Measurements from ENCODE around the gene MYOZ2. TPM values are rescaled to one million over a fixed set of nuclear protein-coding genes. Genes with fewer than 3 reads are reported as not detected.
"Not testable (repeated sequence)": the region's sequence is repeated elsewhere in the genome, so short reads cannot be mapped to it uniquely, and the experiment has no call there.

The MYOZ2 gene
- total RNA-seq, 1 experiment from 2014 or later = not detected

GRCh38 chr4:119124352-119124751 lies 11.3 kb upstream of the MYOZ2 start:
- in situ Hi-C loops (cut with HindIII; ENCODE audit: low sequenced_read_pairs) = no loop called here
- DNase-seq (ENCODE audit: low spot score) = no peak

DNA sequence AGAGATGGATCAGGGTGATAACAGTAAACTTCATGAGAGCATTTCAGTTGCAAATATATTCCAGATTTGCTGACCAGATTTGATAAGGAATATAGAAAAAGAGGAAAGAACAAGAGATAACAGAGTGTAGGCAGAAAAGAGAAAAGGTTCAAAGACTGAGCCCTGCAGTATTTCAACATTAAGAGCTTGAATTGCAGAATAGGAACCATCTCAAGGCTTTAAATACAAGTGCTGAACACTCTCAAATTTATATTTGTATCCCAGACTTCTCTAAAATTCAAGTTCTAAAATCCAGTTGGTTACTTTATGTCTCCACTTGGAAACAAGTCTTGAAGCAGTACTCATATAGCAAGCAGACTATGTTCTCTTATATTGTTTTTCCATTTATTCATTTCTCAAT lies 9.7 kb upstream of the MYOZ2 start:
- DNase-seq (ENCODE audit: low spot score) = no peak
- in situ Hi-C loops (cut with HindIII; ENCODE audit: low sequenced_read_pairs) = no loop called here

GRCh38 chr4:119128148-119128547 lies 7.5 kb upstream of the MYOZ2 start:
- in situ Hi-C loops (cut with HindIII; ENCODE audit: low sequenced_read_pairs) = no loop called here
- no peak for DNase-seq (ENCODE audit: low spot score)

DNA sequence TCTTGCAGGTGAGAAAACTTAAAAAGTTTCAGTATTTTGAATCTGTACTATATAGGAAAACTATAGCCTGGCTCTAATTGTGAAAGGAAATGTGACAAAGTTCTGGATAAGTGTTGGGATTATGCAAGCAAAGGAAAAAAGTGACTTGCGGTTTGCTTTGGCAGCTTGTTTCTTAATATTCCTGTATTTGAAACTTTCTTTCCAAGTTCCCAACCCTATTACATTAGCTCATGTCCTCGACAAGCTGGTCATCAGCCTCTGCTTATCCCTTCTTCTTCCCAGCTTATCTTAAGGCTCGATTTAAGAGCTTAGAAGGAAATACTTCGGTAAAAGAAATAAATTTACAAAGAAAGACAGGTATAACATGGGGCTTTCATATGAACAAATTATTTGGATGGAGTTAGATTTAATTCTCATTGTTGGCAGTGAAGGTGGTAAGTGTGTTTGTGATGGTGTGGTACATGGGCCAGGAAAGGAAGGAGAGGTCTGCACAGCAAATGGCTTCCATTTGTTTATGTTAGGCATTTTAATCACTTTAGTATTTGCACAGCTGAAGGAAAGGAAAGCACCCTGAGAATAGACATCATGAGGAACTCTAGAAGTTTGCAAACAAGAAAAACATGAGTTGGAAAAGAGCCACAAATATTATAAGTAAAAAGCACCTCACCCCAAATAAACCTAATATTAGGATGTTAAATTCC lies 5.1 kb upstream of the MYOZ2 start:
- DNase-seq (ENCODE audit: low spot score) = no peak
- in situ Hi-C loops (cut with HindIII; ENCODE audit: low sequenced_read_pairs) = no loop called here

DNA sequence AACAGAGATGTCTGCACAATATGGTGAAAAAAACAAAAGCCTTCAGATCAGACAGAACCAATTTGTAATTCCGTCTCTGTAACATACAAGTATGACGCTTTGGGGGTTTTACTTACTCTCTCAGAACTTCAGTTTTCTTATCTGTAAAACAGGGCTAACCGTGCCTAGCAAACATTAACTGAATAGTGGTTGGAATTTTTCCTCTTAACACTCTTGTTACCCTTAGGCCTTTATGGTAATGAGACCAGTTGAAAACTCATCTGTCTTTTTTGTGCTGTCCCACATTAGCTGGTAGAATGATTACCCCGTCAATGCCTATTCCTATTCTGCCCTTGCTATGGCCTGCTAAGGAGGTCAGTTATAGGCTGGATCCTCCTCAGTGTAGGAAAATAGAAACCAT lies 4.5 kb upstream of the MYOZ2 start:
- DNase-seq (ENCODE audit: low spot score) = no peak

GRCh38 chr4:119132306-119132705 lies 3.3 kb upstream of the MYOZ2 start:
- in situ Hi-C loops (cut with HindIII; ENCODE audit: low sequenced_read_pairs) = no loop called here
- no peak for DNase-seq (ENCODE audit: low spot score)

More for the DNA sequence above, 4.5 kb upstream of the MYOZ2 start:
- in situ Hi-C loops (cut with HindIII; ENCODE audit: low sequenced_read_pairs) = no loop called here

DNA sequence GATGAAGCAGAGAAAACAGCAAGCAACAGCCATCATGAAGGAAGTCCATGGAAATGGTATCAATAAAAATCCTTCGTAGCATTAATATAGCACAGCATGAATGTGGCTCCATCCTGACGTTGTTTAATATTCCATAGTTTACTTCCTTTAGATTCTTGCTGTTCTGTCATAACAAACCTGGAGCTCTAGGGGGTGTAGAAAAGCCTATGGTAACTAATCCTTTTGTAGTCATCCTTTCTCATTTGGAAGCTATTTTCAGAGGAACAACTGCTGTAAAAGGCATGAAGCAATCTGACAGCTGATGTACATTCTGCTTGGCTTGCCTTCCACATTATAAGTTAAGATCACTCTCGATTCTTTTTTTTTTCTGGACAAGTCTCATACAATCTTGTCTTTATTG lies 914 bp downstream of the MYOZ2 start:
- no peak for DNase-seq (ENCODE audit: low spot score)
- in situ Hi-C loops (cut with HindIII; ENCODE audit: low sequenced_read_pairs) = no loop called here

DNA sequence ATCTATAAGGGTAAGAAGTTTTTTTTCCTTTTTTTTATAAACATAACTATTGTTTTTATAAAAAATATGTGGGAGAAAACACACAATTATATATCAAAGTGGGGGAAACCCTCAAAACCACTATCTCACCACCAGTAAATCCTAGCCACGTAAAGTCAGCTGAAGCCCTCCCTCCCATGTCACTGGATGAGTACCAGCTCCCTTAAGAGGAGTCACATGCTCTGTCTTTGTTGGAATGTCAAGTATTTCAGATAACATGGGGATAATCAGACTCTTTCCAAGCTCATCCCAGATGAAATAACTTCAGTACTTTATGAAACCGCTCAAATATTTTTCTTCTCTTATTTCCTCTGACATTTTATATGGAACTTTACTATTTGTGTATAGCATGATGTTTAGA lies 2.4 kb downstream of the MYOZ2 start:
- in situ Hi-C loops (cut with HindIII; ENCODE audit: low sequenced_read_pairs) = no loop called here
- no peak for DNase-seq (ENCODE audit: low spot score)

GRCh38 chr4:119139311-119139710 lies 3.7 kb downstream of the MYOZ2 start:
- no peak for DNase-seq (ENCODE audit: low spot score)
- in situ Hi-C loops (cut with HindIII; ENCODE audit: low sequenced_read_pairs) = no loop called here

DNA sequence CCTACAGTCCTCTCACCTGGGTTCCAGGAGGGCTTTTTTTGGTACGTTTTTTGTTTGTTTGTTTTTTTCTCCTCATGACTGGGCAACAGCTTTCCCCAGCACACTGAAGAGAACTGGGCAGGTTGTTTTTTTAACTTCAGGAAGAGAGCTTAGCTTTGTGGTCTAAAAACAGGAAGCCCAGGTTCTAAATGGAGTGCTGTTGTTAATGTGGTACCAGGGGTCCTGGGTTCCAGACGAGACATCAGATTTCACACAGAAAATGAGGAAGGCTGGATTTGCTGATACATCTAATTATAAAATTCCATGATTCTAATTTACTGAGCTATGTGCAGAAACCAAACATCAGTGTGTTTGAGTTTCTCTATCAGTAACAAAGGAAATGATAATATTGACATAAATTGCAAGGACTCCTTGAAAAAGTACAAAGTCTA lies 4.2 kb downstream of the MYOZ2 start:
- in situ Hi-C loops (cut with HindIII; ENCODE audit: low sequenced_read_pairs) = no loop called here
- no peak for DNase-seq (ENCODE audit: low spot score)

GRCh38 chr4:119141283-119141682 lies 5.7 kb downstream of the MYOZ2 start:
- in situ Hi-C loops (cut with HindIII; ENCODE audit: low sequenced_read_pairs); DNase-seq (ENCODE audit: low spot score): not testable (repeated sequence)

DNA sequence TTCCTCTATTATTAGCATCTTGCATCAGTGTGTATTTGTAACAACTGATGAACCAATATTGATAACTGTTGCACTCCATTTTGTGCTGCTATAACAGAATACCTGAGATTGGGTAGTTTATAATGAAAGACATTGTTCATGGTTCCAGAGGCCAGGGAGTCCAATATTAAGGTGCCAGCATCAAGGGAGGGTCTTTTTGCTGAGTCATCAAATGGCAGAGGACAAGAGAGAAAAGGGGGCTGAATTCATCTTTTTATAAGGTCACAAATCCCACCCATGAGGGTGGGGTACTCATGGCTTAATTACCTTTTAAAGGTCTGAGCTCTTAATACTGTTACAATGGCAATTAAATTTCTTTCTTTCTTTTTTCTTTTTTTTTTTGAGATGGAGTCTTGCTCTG lies 7.2 kb downstream of the MYOZ2 start:
- in situ Hi-C loops (cut with HindIII; ENCODE audit: low sequenced_read_pairs) = no loop called here
- no peak for DNase-seq (ENCODE audit: low spot score)

DNA sequence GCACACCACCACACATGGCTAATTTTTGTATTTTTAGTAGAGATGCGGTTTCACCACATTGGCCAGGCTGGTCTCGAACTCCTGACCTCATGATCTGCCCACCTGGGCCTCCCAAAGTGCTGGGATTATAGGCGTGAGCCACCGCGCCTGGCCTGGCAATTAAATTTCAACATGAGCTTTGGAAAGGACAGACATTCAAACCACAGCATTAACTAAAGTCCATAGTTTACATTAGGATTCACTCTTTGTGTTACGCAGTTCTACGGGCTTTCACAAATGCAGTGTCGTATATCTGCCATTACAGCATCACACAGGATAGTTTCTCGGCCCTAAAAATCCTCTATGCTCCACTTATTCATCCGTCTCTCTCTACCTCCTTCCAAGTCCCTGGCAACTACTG lies 7.7 kb downstream of the MYOZ2 start:
- DNase-seq (ENCODE audit: low spot score); in situ Hi-C loops (cut with HindIII; ENCODE audit: low sequenced_read_pairs): not testable (repeated sequence)

DNA sequence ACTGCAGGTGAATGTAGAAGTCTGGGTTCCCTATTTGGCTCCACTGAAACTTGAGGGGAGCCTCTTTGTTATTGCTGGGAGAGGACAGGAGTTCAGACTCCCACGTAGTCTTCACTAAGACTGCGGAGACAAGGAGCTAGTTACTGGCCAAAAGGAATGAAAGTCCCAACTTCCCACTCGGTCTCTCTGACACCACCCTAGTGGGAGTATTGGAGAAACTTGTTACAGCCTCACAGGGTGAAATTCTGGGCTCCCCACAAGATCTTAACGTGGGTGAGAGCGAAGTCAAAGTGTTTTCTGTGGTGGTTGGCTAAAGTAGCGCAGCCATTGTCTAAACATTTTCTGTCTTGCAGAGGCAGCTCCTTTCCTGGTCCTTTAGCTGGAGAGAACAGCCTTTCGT lies 13.5 kb downstream of the MYOZ2 start:
- in situ Hi-C loops (cut with HindIII; ENCODE audit: low sequenced_read_pairs) = no loop called here
- DNase-seq (ENCODE audit: low spot score) = no peak

DNA sequence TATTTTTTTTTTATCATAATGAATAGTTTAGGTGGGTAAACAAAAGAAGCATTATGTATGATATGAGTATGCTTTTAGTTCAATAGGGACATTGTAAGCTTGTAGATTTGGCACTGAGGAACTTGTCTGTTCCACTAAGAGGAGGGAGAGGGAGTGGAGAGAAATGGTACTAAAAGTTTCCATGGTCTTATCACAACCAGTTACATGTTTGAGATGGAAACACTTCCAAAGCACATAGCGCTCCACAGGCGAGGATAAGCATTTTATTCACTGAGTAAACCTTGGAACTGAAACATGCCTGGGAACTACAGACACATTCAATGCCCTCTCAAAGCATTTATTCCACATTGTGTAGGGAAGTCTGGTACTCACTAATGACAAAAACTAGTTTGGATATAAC lies 15.5 kb downstream of the MYOZ2 start:
- in situ Hi-C loops (cut with HindIII; ENCODE audit: low sequenced_read_pairs) = no loop called here
- DNase-seq (ENCODE audit: low spot score) = no peak

DNA sequence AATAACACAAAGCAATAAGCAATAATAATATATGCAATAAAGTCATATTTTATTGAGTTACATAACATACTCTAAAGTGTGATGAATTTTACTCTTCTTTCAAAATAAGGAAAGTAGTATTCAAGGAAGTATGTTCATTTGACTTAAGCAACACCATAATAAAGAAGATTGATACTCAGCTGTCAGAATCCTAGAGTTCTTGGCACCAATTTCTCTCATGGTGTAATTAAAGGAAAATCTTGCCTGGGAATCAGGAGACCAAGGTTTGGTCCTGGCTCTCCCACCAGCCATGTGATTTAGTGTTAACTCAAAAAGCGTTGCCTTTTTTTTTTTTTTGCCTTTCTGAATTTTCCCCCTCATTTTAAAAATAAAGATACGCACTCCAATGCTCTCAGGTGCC lies 17.1 kb downstream of the MYOZ2 start:
- in situ Hi-C loops (cut with HindIII; ENCODE audit: low sequenced_read_pairs) = no loop called here
- no peak for DNase-seq (ENCODE audit: low spot score)

DNA sequence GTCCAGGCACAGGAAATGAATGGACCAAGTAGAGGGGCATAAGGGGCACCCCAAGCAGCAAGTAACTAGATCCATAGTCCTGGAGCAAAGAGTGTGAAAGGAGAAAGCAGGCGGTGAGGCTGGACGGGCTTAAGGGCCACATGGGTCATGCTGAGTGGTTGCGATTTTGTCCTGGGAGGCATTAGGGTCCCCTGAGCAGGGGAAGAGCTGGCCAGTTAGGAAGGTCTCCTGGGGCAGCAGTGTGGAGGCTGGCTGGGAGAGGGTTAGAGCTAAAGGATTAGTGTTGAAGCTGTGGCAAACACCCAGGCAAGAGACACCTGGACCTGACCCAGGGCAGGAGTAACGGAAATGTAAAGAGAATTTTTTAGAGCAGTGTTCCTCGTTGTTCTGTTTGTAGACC lies 26.5 kb downstream of the MYOZ2 start:
- in situ Hi-C loops (cut with HindIII; ENCODE audit: low sequenced_read_pairs) = no loop called here
- no peak for DNase-seq (ENCODE audit: low spot score)

DNA sequence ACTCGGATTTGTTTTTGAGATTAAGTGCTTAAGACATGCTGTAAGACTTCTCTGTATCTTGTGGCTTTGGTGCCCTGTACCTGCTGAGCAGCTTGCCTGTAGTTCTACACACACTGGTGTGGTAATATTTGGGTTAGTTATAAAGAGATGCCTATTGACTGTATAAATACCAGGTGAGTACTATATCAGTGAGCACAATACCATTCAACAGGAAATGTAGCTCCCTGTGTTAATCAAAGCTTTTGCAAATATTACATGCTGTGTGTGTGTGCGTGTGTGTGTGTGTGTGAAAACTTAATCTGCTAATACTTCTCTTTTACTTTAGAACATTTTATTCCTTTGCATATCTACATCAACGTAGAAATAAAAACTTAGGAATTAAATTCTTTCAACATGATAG lies 30.1 kb downstream of the MYOZ2 start:
- in situ Hi-C loops (cut with HindIII; ENCODE audit: low sequenced_read_pairs) = no loop called here
- no peak for DNase-seq (ENCODE audit: low spot score)

DNA sequence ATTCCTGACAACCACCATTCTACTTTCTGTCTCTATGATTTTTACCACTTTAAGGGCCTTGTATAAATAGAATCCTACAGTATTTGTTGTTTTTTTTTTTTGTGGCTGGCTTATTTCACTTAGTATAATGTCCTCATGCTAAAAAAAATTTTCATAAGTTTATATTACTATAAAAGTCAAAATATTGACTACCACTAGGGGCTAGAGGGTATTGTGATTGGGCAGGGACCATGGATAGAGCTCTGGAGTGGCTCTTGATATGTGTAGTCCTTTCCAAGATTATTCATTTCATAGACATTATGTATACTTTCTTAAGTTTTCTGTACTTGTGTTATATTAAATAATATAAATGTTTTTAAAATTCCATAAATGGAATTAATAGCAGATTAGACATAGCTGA lies 34.6 kb downstream of the MYOZ2 start:
- in situ Hi-C loops (cut with HindIII; ENCODE audit: low sequenced_read_pairs) = no loop called here
- no peak for DNase-seq (ENCODE audit: low spot score)

DNA sequence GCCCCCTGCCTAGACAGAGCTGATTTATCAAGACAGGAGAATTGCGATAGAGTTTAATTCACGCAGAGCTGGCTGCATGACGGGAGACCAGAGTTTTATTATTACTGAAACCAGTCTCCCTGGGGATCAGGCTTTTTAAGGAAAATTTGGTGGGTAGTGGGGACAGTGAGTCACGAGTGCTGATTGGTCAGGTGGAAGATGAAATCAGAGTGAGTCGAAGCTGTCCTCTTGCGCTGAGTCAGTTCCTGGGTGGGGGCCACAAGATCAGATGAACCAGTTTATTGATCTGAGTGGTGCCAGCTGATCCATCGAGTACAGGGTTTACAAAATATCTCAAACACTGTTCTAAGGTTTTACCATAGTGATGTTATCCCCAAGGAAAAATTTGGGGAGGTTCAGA lies 36.6 kb downstream of the MYOZ2 start:
- in situ Hi-C loops (cut with HindIII; ENCODE audit: low sequenced_read_pairs) = no loop called here
- DNase-seq (ENCODE audit: low spot score) = no peak

- in situ Hi-C loops (cut with HindIII; ENCODE audit: low sequenced_read_pairs); DNase-seq (ENCODE audit: low spot score): not testable (repeated sequence)
Observed at GRCh38 chr4:119173729-119174361, 38.2 kb downstream of the MYOZ2 start.

Data from G401 (cell line).